GM12875 (cell line): ENCODE results near the gene CARMIL1.

Experiments
- H3K4me3 ChIP-seq: one replicate; pipeline ENCODE4 v1.5.1; 2011; ENCODE audit warnings: low read depth, low read length, control low read depth
- CTCF ChIP-seq: IDR thresholded peaks from 2 replicates; pipeline ENCODE4 v1.5.1; 2011; ENCODE audit warnings: low read depth, mild to moderate bottlenecking, control low read depth, inconsistent platforms, low read length, moderate library complexity, borderline replicate concordance; ENCODE audit not compliant: insufficient read depth

CARMIL1 gene

DNA sequence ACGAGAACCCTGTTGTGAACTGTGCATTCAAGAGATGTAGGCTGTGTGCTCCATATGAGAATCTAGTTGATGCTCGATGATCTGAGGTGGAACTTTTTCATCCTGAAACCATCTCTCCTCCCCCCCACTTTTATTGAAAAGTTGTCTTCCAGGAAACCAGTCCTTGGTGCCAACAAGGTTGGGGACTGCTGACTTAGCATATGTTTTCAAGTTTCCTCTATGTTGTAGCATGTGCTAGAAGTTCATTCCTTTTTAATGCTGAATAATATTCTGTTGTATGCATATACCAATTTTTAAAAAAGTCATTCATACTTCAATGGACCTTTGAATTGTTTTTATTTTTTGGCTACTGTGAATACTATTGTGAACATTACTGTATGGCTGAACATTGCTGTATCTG, 27.2 kb downstream of the CARMIL1 start:
- no peak overlapping the region for H3K4me3 ChIP-seq
- no peak for TF ChIP-seq CTCF

GRCh38 chr6:25307805-25308494, 28.8 kb downstream of the CARMIL1 start:
- no peak for TF ChIP-seq CTCF
- no peak overlapping the region for H3K4me3 ChIP-seq

DNA sequence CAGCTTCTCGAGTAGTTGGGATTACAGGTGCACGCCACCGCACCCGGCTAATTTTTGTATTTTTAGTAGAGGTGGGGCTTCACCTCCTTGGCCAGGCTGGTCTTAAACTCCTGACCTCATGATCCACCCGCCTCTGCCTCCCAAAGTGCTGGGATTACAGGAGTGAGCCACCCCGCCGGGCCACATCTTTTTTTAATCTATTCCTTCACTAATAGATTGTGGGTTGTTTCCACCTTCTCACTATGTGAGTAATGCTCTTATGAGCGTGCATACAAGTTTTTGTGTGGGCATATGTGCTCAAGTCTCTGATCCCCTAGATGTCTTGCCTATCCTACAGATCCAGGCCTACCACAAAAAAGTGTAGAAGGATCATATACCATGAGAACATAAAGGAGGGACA, 30.7 kb downstream of the CARMIL1 start:
- H3K4me3 ChIP-seq, result no peak overlapping the region
- no peak for TF ChIP-seq CTCF

GRCh38 chr6:25311331-25311840, 32.2 kb downstream of the CARMIL1 start:
- TF ChIP-seq CTCF, result no peak
- no peak overlapping the region for H3K4me3 ChIP-seq

DNA sequence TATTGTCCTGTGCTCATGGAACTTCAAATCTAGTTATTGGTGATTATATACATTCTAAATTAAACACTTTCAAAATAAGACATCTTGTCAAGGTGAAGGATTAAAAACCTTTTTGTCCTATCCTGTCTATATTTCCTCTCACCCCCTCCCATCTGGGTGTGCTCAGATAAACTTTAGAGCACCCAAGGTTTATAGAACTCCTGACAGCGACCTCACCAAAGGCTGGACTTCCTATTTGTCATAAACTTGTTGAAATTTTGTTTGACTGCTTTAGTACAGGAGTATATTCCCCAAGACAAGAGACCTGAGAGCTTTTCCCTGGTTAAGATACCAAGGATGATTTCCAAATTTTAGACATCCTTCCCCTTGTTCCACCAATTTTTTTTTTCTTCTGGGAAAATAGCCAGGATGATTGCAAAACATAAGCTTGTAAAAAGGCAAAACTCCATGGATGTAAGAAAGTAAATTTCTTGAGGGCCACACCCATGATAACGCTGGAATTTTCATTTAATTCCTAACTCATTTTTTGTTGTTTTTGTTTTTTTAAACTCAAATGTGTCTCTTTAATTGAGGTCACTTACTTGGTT, 33.0 kb downstream of the CARMIL1 start:
- no peak for TF ChIP-seq CTCF
- no peak overlapping the region for H3K4me3 ChIP-seq

- no peak overlapping the region for H3K4me3 ChIP-seq
- TF ChIP-seq CTCF, result no peak
These were observed 33.5 kb downstream of the CARMIL1 start for GRCh38 chr6:25312703-25313102.
